ENCODE measurements around the gene USP22. TPM values are rescaled to one million over a fixed set of nuclear protein-coding genes. Genes with fewer than 3 reads are reported as not detected.
A peak's percentile ranks its signal among the peaks of the same experiment; 100 is the strongest.

Gene USP22
- total RNA-seq, 1 experiment from 2014 or later: 224 TPM

GRCh38 chr17:20997711-20998570 lies 44.9 kb downstream of the USP22 start:
- ChIA-PET CTCF (no interaction called here), POLR2A (no interaction called here)
- Histone ChIP-seq H3K27ac (ENCODE audit: low read length) (no peak overlapping the region), H3K4me3 (ENCODE audit: low read depth in 2 of 2, low read length in 2 of 2) (no peak overlapping the region), H3K9me3 (ENCODE audit: control insufficient read depth, insufficient read depth, low read depth, low read length) (no peaks in the 10 kb centered on the region), H3K27me3 (ENCODE audit: control insufficient read depth, insufficient read depth, low read length) (no peaks in the 10 kb centered on the region), H3K36me3 (ENCODE audit: control insufficient read depth, insufficient read depth, low read length) (peaks cover 2% of the 10 kb centered on the region; the same call in 1 of the 2 replicates), H3K4me1 (ENCODE audit: control insufficient read depth, insufficient read depth, low read length) (peaks cover 5% of the 10 kb centered on the region; the same call in 1 of the 2 replicates)
- ATAC-seq (peak; percentile 20), DNase-seq (ENCODE audit: low read depth, low spot score) (no peak)
- in situ Hi-C loops (cut with HindIII; ENCODE audit: low pct_unique_long_range_greater_than_20kb, low sequenced_read_pairs) (no loop called here), intact Hi-C loops (cut with micrococcal nuclease; ENCODE audit: unreplicated experiment) (no loop called here)
- TF ChIP-seq POLR2AphosphoS5 (IDR thresholded peaks at IDR 0.05; ENCODE audit: low read depth, low read length) (peak; percentile 40; the same call in 1 of the 2 replicates), REST (IDR thresholded peaks at IDR 0.05; ENCODE audit: insufficient read depth in 1 of 2, low read depth in 2 of 2, low read length in 1 of 2) (no peak)
- no TSS peak for BruUV-seq (replicated peaks)

GRCh38 chr17:20996724-20997615 lies 45.8 kb downstream of the USP22 start:
- in situ Hi-C loops (cut with HindIII; ENCODE audit: low pct_unique_long_range_greater_than_20kb, low sequenced_read_pairs): no loop called here
- 0 out of 2 replicates have a peak, but pooled peaks have one; percentile 7 for ATAC-seq

More at GRCh38 chr17:20996724-20997615, 45.8 kb downstream of the USP22 start:
- H3K27ac ChIP-seq (ENCODE audit: low read length): no peak overlapping the region
- POLR2A ChIA-PET: no interaction called here
- BruUV-seq (replicated peaks): no TSS peak
- no peaks in the 10 kb centered on the region for H3K9me3 ChIP-seq (ENCODE audit: control insufficient read depth, insufficient read depth, low read depth, low read length)
- no peaks in the 10 kb centered on the region; the same call in 1 of the 2 replicates for H3K36me3 ChIP-seq (ENCODE audit: control insufficient read depth, insufficient read depth, low read length)
- intact Hi-C loops (cut with micrococcal nuclease; ENCODE audit: unreplicated experiment): no loop called here
- no peaks in the 10 kb centered on the region for H3K27me3 ChIP-seq (ENCODE audit: control insufficient read depth, insufficient read depth, low read length)
- no peak overlapping the region for H3K4me3 ChIP-seq (ENCODE audit: low read depth in 2 of 2, low read length in 2 of 2)
- TF ChIP-seq SIN3A (IDR thresholded peaks at IDR 0.05; ENCODE audit: borderline replicate concordance, insufficient read depth, low read depth, low read length): no peak
- no peak for TF ChIP-seq TCF7L2 (IDR thresholded peaks at IDR 0.05; ENCODE audit: low read depth, low read length)
- no peak for TF ChIP-seq REST (IDR thresholded peaks at IDR 0.05; ENCODE audit: insufficient read depth in 1 of 2, low read depth in 2 of 2, low read length in 1 of 2)
- TF ChIP-seq CTCF (IDR thresholded peaks at IDR 0.05): no peak
- TF ChIP-seq POLR2AphosphoS5 (IDR thresholded peaks at IDR 0.05; ENCODE audit: low read depth, low read length): no peak
- H3K4me1 ChIP-seq (ENCODE audit: control insufficient read depth, insufficient read depth, low read length): peaks cover 5% of the 10 kb centered on the region; the same call in 1 of the 2 replicates
- DNase-seq (ENCODE audit: low read depth, low spot score): no peak
- CTCF ChIA-PET: no interaction called here
